Gastrocnemius medialis (tissue), 4 donors: ENCODE measurements around the gene LRIG1.

ENCODE experiments used
- POLR2A ChIP-seq, 2 donors: fragments of 450-650 bp; IDR thresholded peaks; one replicate each; pipeline ENCODE4 v1.6.1; 2017; ENCODE audit warnings: antibody characterized with exemption in 2 of 2, mild to moderate bottlenecking in 2 of 2, moderate library complexity in 2 of 2
- TF ChIP-seq, protein P1 (sequence below), 5 experiments: fragments of 450-650 bp in 3 of 5; fragments of 200-600 bp in 2 of 5; sonication (generic) in 2 of 5; IDR thresholded peaks in 4 of 5; conservative IDR thresholded peaks in 1 of 5; 1 replicate in 4 of 5; 2 replicates in 1 of 5; pipeline ENCODE4 v1.5.1; 2016 to 2019; ENCODE audit warnings: antibody characterized with exemption in 5 of 5, mild to moderate bottlenecking in 3 of 5, moderate library complexity in 3 of 5

DNA sequence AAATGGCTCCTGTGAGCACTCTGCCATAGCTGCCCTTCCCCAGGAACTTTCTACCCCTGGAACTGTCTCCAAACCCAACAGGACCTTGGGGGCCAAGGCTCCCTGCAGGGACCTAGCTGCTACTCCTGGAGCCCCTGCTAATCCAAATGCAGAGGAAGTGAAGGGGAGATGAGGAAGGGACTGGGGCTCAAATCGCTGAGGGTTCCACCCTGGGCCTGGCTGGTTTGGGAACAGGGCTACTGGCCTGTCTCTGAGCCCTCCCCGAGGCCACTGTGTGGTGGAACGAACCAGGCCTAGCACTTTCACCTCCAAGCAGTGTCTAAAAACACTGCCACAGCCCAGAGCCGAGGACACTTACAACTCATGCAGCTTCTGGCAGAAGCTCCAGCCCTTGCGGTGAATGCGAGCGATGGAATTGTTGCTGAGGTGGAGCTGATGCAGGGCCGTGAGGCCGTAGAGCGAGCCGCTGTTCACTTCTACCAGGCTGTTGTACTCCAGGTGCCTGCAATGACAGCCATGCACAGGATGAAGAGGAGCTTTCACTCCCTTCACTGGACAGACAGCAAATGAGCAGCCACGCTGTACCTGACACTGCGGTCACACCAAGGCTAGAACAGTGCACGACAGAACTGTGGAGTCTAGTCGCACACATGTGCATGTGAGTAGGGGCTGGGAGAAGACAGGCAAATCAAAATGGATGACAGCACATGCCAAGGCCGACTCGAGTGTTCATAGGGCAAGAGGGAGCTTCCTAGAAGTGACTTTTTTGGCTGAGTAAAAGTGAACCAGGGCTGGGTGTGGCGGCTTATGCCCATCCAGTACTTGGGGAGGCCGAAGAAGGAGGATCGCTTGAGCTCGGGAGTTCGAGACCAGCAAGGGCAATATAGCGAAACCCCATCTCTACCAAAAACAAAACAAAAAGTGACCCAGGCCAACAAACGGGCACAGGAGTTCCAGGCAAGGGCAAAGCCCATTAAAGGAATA lies 90.8 kb downstream of the LRIG1 start:
- TF ChIP-seq, protein P1, sequence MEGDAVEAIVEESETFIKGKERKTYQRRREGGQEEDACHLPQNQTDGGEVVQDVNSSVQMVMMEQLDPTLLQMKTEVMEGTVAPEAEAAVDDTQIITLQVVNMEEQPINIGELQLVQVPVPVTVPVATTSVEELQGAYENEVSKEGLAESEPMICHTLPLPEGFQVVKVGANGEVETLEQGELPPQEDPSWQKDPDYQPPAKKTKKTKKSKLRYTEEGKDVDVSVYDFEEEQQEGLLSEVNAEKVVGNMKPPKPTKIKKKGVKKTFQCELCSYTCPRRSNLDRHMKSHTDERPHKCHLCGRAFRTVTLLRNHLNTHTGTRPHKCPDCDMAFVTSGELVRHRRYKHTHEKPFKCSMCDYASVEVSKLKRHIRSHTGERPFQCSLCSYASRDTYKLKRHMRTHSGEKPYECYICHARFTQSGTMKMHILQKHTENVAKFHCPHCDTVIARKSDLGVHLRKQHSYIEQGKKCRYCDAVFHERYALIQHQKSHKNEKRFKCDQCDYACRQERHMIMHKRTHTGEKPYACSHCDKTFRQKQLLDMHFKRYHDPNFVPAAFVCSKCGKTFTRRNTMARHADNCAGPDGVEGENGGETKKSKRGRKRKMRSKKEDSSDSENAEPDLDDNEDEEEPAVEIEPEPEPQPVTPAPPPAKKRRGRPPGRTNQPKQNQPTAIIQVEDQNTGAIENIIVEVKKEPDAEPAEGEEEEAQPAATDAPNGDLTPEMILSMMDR (IDR thresholded peaks at IDR 0.05 in 4 of 5, conservative IDR thresholded peaks at IDR 0.05 in 1 of 5): no peak
- TF ChIP-seq POLR2A (IDR thresholded peaks at IDR 0.05): no peak
